Adrenal gland (tissue), 12 donors: ENCODE measurements around the gene SLC66A3. TPM values are rescaled to one million over a fixed set of nuclear protein-coding genes. Genes with fewer than 3 reads are reported as not detected.
"Not testable (repeated sequence)": the region's sequence is repeated elsewhere in the genome, so short reads cannot be mapped to it uniquely, and the experiment has no call there.

Source experiments
- DNase-seq, 7 donors: peaks; one replicate each; pipeline ENCODE4 v3.0.0-alpha.2; 2019 to 2020
- H3K27ac ChIP-seq, 5 donors: fragments of 200-600 bp; sonication (generic) in 4 of 5; 1 replicate in 3 of 5; 2 replicates in 2 of 5; pipeline versions ENCODE4 v1.5.1 to v1.8.0; 2016 to 2020; ENCODE audit warnings: mild to moderate bottlenecking in 1 of 5
- H3K27me3 ChIP-seq: fragments of 200-600 bp; 2 replicates; pipeline ENCODE4 v1.8.0; 2021
- H3K36me3 ChIP-seq, 2 donors: fragments of 200-600 bp; replicated peaks in 1 of 2; 1 replicate in 1 of 2; 2 replicates in 1 of 2; pipeline versions ENCODE4 v1.5.1 to v1.8.0; 2018 to 2022
- H3K4me1 ChIP-seq, 2 donors: fragments of 200-600 bp; replicated peaks in 1 of 2; 1 replicate in 1 of 2; 2 replicates in 1 of 2; pipeline versions ENCODE4 v1.5.1 to v1.8.0; 2018 to 2021
- H3K4me3 ChIP-seq, 4 donors: fragments of 200-600 bp; sonication (generic) in 3 of 4; one replicate each; pipeline ENCODE4 v1.5.1; 2016 to 2018
- H3K9me3 ChIP-seq, 3 donors: fragments of 200-600 bp; sonication (generic) in 1 of 3; replicated peaks in 1 of 3; 1 replicate in 2 of 3; 2 replicates in 1 of 3; pipeline versions ENCODE4 v1.5.1 to v1.8.0; 2016 to 2021
- CTCF ChIP-seq, 6 experiments: fragments of 450-650 bp in 4 of 6; fragments of 200-600 bp in 2 of 6; sonication (generic) in 1 of 6; IDR thresholded peaks; 1 replicate in 5 of 6; 2 replicates in 1 of 6; pipeline versions ENCODE4 v1.5.1 to v1.8.0; 2016 to 2021; ENCODE audit warnings: antibody characterized with exemption in 6 of 6, mild to moderate bottlenecking in 2 of 6, moderate library complexity in 1 of 6
- POLR2A ChIP-seq, 2 donors: fragments of 450-650 bp; IDR thresholded peaks; one replicate each; pipeline ENCODE4 v1.6.1; 2017; ENCODE audit warnings: antibody characterized with exemption in 2 of 2, mild to moderate bottlenecking in 2 of 2, moderate library complexity in 1 of 2
- whole genome bisulfite sequencing, 4 donors: extraction: QIAGEN DNeasy Blood & Tissue Kit in 2 of 4; methylation state at CpG; one replicate each; pipeline versions ENCODE4 v1.1.5 to v1.1.7; 2013 to 2017; 5-methylcytosine and 5-hydroxymethylcytosine counted together
- intact Hi-C, 2 donors: fragments of 100-400 bp; cut with DNase I; formaldehyde crosslinking; loops; one replicate each; pipeline versions ENCODE4 v1.14.1 to v1.15.0; 2022 to 2023
- polyA plus RNA-seq, 3 donors: library from polyadenylated mRNA; stranded (reverse); fragments of 200-250 nt in 2 of 3; fragments of 350-450 nt in 1 of 3; fragmentation: Illumina TruSeq in 1 of 3; extraction: RNeasy Lipid Tissue Mini Kit (QIAGEN cat#74804) in 1 of 3; gene quantifications; one replicate each; pipeline ENCODE4 v1.2.3, GENCODE V29; 2013 to 2014
- total RNA-seq, 9 donors: library from RNA; depleted of rRNA in 4 of 9; stranded (reverse); fragments of >200 nt in 4 of 9; fragments of 120-200 nt in 1 of 9; fragmentation: NEBNext Ultra II Directional in 1 of 9; extraction: Animal tissue kit (Norgen Biotek cat#: 25700) in 1 of 9; gene quantifications; one replicate each; pipeline versions ENCODE4 v1.1.0 to v1.2.4, GENCODE V29; 2013 to 2023
- donor health status: healthy with polysubstance abuse.
- donor health status: Bipolar disorder and iron deficiency.
- donor health status: DM: yes; HTN: yes; CAD: no.
- donor health status: DM: no; HTN: no; CAD: no.
- donor health status: DM: no; HTN: no; CAD: no.
- donor health status: DM: yes; HTN: yes; CAD: no.

SLC66A3 gene
- total and polyA plus RNA-seq, 12 donors: 13.0 to 162 (median 41.0) TPM

DNA sequence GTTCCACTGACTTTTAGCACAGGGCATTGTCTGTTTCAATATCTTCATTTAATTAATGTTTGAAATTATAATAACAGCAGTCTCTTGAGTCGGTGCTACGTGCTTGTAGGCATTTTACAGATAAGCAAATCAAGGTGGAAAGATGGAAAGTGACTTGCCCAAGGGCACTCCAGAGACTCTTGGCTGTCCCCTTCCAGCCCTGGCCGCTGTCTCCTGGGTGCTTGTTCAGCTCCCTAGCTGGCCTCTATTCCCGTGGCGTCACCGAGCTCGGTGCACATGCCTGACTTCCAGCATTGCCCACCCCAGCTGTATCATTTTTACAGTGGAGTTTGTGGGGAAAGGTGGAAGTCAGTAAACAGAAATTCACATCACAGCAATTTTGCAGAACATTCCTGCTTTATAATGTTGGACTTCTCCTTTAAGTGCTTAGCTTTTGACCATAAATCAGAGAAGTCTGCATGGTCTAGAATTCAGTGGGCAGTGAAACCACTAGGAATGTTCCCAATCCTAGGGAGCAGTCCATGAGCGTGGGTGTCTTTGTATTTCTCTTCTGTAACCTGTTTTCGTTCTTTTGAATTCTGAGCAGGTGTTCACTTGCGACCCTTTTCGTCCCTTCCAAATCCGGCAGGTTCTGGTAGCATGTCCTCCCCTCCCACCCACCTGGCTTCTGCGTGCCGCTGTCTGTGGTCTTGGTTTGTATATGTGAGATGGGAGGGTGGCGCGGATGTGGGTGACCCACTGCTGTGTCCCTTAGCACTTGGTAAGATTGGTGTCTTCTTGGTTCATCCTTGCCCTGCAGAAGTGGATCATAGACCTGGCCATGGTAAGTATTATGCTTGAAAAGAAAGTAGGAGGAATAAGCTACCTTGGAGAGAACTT lies 8.4 kb downstream of the SLC66A3 start:
- no peaks in the 10 kb centered on the region for H3K36me3 ChIP-seq
- no peaks in the 10 kb centered on the region for H3K9me3 ChIP-seq
- no peak overlapping the region for H3K4me3 ChIP-seq
- no peak for TF ChIP-seq CTCF (IDR thresholded peaks at IDR 0.05)
- no peak for TF ChIP-seq POLR2A (IDR thresholded peaks at IDR 0.05)
- intact Hi-C loops: no loop called here
- 90 to 92% (median 91%) methylated on average over 16 of the region's 16 CpGs for WGBS, 4 donors
- no peaks in the 10 kb centered on the region for H3K4me1 ChIP-seq
- DNase-seq: no peak
- no peak overlapping the region for H3K27ac ChIP-seq
- H3K27me3 ChIP-seq: no peaks in the 10 kb centered on the region

GRCh38 chr2:11165046-11165445 lies 9.8 kb downstream of the SLC66A3 start:
- intact Hi-C loops, DNase-seq, H3K9me3 ChIP-seq, H3K27ac ChIP-seq, H3K4me3 ChIP-seq, H3K4me1 ChIP-seq, H3K36me3 ChIP-seq, H3K27me3 ChIP-seq: not testable (repeated sequence)
- WGBS, 4 donors: 92 to 98% (median 96%) methylated on average over 5 to 28 of the region's 28 CpGs

DNA sequence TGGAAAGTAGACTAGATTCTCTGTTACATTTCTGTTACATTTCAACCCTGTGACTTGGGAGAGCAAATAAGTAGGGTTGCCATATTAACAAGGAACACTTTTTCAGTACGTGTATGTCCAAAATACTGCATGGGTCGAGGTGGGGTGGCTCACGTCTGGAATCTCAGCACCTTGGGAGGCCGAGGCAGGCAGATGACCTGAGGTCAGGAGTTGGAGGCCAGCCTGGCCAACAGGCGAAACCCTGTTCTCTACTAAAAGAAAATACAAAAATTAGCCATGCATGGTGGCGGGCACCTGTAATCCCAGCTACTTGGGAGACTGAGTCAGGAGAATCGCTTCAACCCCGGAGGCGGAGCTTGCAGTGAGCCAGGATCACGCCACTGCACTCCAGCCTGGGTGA lies 11.2 kb downstream of the SLC66A3 start:
- no peak for TF ChIP-seq POLR2A (IDR thresholded peaks at IDR 0.05)
- TF ChIP-seq CTCF (IDR thresholded peaks at IDR 0.05): no peak
- DNase-seq: no peak

DNA sequence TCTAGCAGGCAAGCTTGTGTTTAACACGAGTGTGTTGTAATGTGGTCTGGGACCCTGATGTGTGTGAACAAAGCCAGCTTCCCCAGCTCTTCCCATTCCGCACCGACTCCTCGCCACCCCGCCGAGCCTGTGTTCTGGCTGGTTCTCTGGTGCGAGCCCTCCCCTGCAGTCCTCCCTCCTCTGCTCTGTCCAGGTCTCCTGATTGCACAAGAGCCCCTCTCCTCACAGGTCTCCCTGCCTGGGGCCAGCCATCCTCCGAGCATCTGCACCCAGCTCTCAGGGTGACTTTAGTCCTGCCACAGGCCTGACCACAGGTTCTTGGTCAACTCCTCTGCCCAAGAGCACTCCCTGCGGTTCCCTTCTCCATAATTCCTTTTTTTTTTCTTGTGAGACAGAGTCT lies 13.2 kb downstream of the SLC66A3 start:
- intact Hi-C loops: no loop called here
- WGBS, 4 donors: 82 to 86% (median 84%) methylated on average over 9 of the region's 9 CpGs
- no peak for DNase-seq
- H3K27me3 ChIP-seq: no peaks in the 10 kb centered on the region
- no peaks in the 10 kb centered on the region for H3K4me1 ChIP-seq
- TF ChIP-seq CTCF (IDR thresholded peaks at IDR 0.05) (no peak), POLR2A (IDR thresholded peaks at IDR 0.05) (no peak)
- H3K4me3 ChIP-seq: no peak overlapping the region
- no peaks in the 10 kb centered on the region for H3K9me3 ChIP-seq
- H3K36me3 ChIP-seq: no peaks in the 10 kb centered on the region
- no peak overlapping the region for H3K27ac ChIP-seq

More for the DNA sequence above, 11.2 kb downstream of the SLC66A3 start:
- intact Hi-C loops: no loop called here
- Histone ChIP-seq H3K4me3 (no peak overlapping the region), H3K9me3 (no peaks in the 10 kb centered on the region), H3K27ac (no peak overlapping the region), H3K4me1 (no peaks in the 10 kb centered on the region), H3K27me3 (no peaks in the 10 kb centered on the region), H3K36me3 (no peaks in the 10 kb centered on the region)
- WGBS, 4 donors: 87 to 92% (median 90%) methylated on average over 10 of the region's 10 CpGs

DNA sequence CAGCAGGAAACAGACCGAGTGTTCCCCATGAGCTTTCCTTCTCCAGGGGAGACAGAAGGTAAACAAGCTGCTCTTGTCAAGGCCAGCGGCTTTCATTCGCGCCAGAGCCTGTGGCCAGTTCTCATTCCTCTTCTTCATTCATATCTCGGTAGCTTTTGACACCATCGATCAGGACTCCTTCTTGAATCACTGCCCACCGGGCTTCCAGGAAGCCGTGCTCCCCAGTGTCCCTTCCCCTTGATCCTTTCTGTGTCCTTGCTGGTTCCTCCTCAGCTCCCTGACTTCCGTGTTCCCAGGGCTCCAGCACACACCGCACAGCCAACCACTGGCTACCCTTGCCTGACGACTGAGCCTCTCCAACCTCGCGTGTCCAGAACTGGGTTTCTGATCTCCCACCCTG lies 14.1 kb downstream of the SLC66A3 start:
- no peaks in the 10 kb centered on the region for H3K27me3 ChIP-seq
- intact Hi-C loops: no loop called here
- peak overlapping the region in 4 of 5 donors; percentile 5 to 80 (median 43) for H3K27ac ChIP-seq
- H3K36me3 ChIP-seq: no peaks in the 10 kb centered on the region
- DNase-seq: peak in 6 of 7 donors; percentile 46 to 74 (median 65)
- no peaks in the 10 kb centered on the region for H3K4me1 ChIP-seq
- H3K4me3 ChIP-seq: peak overlapping the region in 1 of 4 donors; percentile 49
- no peaks in the 10 kb centered on the region for H3K9me3 ChIP-seq
- TF ChIP-seq CTCF (IDR thresholded peaks at IDR 0.05) (no peak), POLR2A (IDR thresholded peaks at IDR 0.05) (no peak)
- 28 to 63% (median 44%) methylated on average over 13 of the region's 13 CpGs for WGBS, 4 donors
